HCT116 (cell line): ENCODE data around the gene MAPK7. TPM values are rescaled to one million over a fixed set of nuclear protein-coding genes. Genes with fewer than 3 reads are reported as not detected.

Experiments
- ATAC-seq: fragments of 200-7000 bp; cut with Tn5 transposase; 2 replicates; pipeline ENCODE4 v1.9.1; 2020; ENCODE audit warnings: mild to moderate bottlenecking, moderate library complexity
- BruUV-seq: library from RNA; stranded (reverse); fragments of 400-500 nt; replicated peaks from 2 replicates; lab custom pipeline; 2021; lab: Mats Ljungman, UMichigan
- CTCF ChIA-PET: fragments of 300-600 bp; sonication (Branson Sonifier 250); formaldehyde crosslinking; loops from one replicate; lab custom pipeline; 2021; ENCODE audit warnings: antibody characterized with exemption; lab: Charles Lee
- POLR2A ChIA-PET: fragments of 300-600, 350-600 bp; sonication (Branson Sonifier 250); formaldehyde crosslinking; loops from one replicate; lab custom pipeline; 2021; ENCODE audit warnings: antibody characterized with exemption; lab: Charles Lee
- RAD21 ChIA-PET, 2 experiments: fragments of 300-600 bp; sonication (Branson Sonifier 250); formaldehyde crosslinking; loops; one replicate each; lab custom pipeline; 2023; ENCODE audit warnings: low total read pairs in 2 of 2; ENCODE audit not compliant: uncharacterized antibody in 2 of 2, unreplicated experiment in 2 of 2, low non-redundant PET in 1 of 2; lab: Charles Lee
- DNase-seq: peaks from one replicate; pipeline ENCODE4 v3.0.0-alpha.2; 2010; ENCODE audit warnings: low read depth, low spot score
- H2AFZ ChIP-seq: fragments of 200-600 bp; shearing (Covaris generic), sonication (generic); 2 replicates; pipeline ENCODE4 v1.6.1; 2017; ENCODE audit warnings: low read depth, mixed run types, mixed read lengths, antibody characterized with exemption, low read length; ENCODE audit not compliant: poor library complexity, severe bottlenecking
- H3K27ac ChIP-seq: 2 replicates; pipeline ENCODE4 v1.5.1; 2012; ENCODE audit warnings: low read depth, low read length
- H3K27me3 ChIP-seq: fragments of 200-600 bp; sonication (generic); 2 replicates; pipeline ENCODE4 v1.6.1; 2016; ENCODE audit warnings: mixed run types, low read length, mixed read lengths; ENCODE audit not compliant: insufficient read depth
- H3K36me3 ChIP-seq, 2 experiments: fragments of 200-500 bp in 1 of 2; fragments of 200-600 bp in 1 of 2; sonication (Bioruptor generic) in 1 of 2; sonication (generic) in 1 of 2; 2 replicates each; pipeline versions ENCODE4 v1.5.1 to v1.6.1; 2014 to 2016; ENCODE audit warnings: low read length in 2 of 2, inconsistent platforms in 1 of 2, mixed read lengths in 1 of 2, mixed run types in 1 of 2; ENCODE audit not compliant: insufficient read depth in 2 of 2, control insufficient read depth in 1 of 2
- H3K4me1 ChIP-seq, 2 experiments: fragments of 200-600 bp in 1 of 2; sonication (generic) in 1 of 2; 2 replicates each; pipeline versions ENCODE4 v1.5.1 to v1.6.1; 2012 to 2017; ENCODE audit warnings: low read length in 2 of 2, inconsistent platforms in 1 of 2, mild to moderate bottlenecking in 1 of 2, mixed read lengths in 1 of 2, mixed run types in 1 of 2, moderate library complexity in 1 of 2; ENCODE audit not compliant: insufficient read depth in 2 of 2, control insufficient read depth in 1 of 2
- H3K4me2 ChIP-seq: fragments of 200-600 bp; sonication (generic); 2 replicates; pipeline ENCODE4 v1.6.1; 2017; ENCODE audit warnings: mixed run types, low read length, mixed read lengths
- H3K4me3 ChIP-seq, 2 experiments: fragments of 200-600 bp in 1 of 2; sonication (generic) in 1 of 2; replicated peaks in 1 of 2; 2 replicates each; pipeline ENCODE4 v1.5.1; 2011 to 2016; ENCODE audit warnings: low read length in 2 of 2, control low read depth in 1 of 2, low read depth in 1 of 2, mild to moderate bottlenecking in 1 of 2, mixed read lengths in 1 of 2, mixed run types in 1 of 2
- H3K79me2 ChIP-seq: fragments of 200-600 bp; sonication (generic); 2 replicates; pipeline ENCODE4 v1.6.1; 2017; ENCODE audit warnings: mild to moderate bottlenecking, mixed run types, low read length, moderate library complexity, mixed read lengths; ENCODE audit not compliant: insufficient read depth
- H3K9ac ChIP-seq: fragments of 200-600 bp; sonication (generic); 2 replicates; pipeline ENCODE4 v1.6.1; 2016; ENCODE audit warnings: low read length, mixed read lengths
- H3K9me2 ChIP-seq: fragments of 200-600 bp; sonication (generic), shearing (Covaris generic); 2 replicates; pipeline ENCODE4 v1.6.1; 2017; ENCODE audit warnings: mixed run types, mild to moderate bottlenecking, moderate library complexity; ENCODE audit not compliant: insufficient read depth
- H3K9me3 ChIP-seq, 2 experiments: fragments of 200-500 bp in 1 of 2; fragments of 200-600 bp in 1 of 2; sonication (Bioruptor generic) in 1 of 2; sonication (generic) in 1 of 2; 2 replicates each; pipeline ENCODE4 v1.6.1; 2014 to 2017; ENCODE audit warnings: low read length in 2 of 2, mixed read lengths in 2 of 2, inconsistent platforms in 1 of 2, low read depth in 1 of 2, mild to moderate bottlenecking in 1 of 2, mixed run types in 1 of 2, moderate library complexity in 1 of 2; ENCODE audit not compliant: control insufficient read depth in 1 of 2, insufficient read depth in 1 of 2
- H4K20me1 ChIP-seq: fragments of 200-600 bp; sonication (generic), shearing (Covaris generic); 2 replicates; pipeline ENCODE4 v1.6.1; 2017; ENCODE audit warnings: mixed run types, mild to moderate bottlenecking, moderate library complexity; ENCODE audit not compliant: insufficient read depth
- CBX3 ChIP-seq: IDR thresholded peaks from 2 replicates; pipeline ENCODE4 v1.6.1; 2012; ENCODE audit warnings: low read depth
- CEBPB ChIP-seq: IDR thresholded peaks from 2 replicates; pipeline ENCODE4 v1.6.1; 2012; ENCODE audit warnings: low read depth
- EGR1 ChIP-seq: IDR thresholded peaks from 2 replicates; pipeline ENCODE4 v1.6.1; 2012; ENCODE audit warnings: low read depth
- ELF1 ChIP-seq: IDR thresholded peaks from 2 replicates; pipeline ENCODE4 v1.6.1; 2012; ENCODE audit warnings: low read depth, borderline replicate concordance
- EZH2 ChIP-seq: fragments of 200-600 bp; sonication (generic); IDR thresholded peaks from 2 replicates; pipeline ENCODE4 v1.6.1; 2017; ENCODE audit warnings: antibody characterized with exemption, mixed run types
- FOSL1 ChIP-seq: IDR thresholded peaks from 2 replicates; pipeline ENCODE4 v1.6.1; 2012; ENCODE audit warnings: low read depth
- JUND ChIP-seq: IDR thresholded peaks from 2 replicates; pipeline ENCODE4 v1.6.1; 2012
- POLR2A ChIP-seq: IDR thresholded peaks from 2 replicates; pipeline ENCODE4 v1.7.0; 2011; ENCODE audit warnings: borderline replicate concordance; ENCODE audit not compliant: insufficient read depth, insufficient read length; ENCODE audit errors: extremely low read depth
- POLR2AphosphoS5 ChIP-seq: IDR thresholded peaks from 2 replicates; pipeline ENCODE4 v1.6.1; 2011; ENCODE audit warnings: mild to moderate bottlenecking, low read depth, low read length, moderate library complexity
- RAD21 ChIP-seq: IDR thresholded peaks from 2 replicates; pipeline ENCODE4 v1.6.1; 2012; ENCODE audit warnings: low read depth, mild to moderate bottlenecking
- YY1 ChIP-seq: IDR thresholded peaks from 2 replicates; pipeline ENCODE4 v1.6.1; 2011; ENCODE audit warnings: low read length, low read depth, moderate library complexity, mild to moderate bottlenecking; ENCODE audit not compliant: insufficient replicate concordance; ENCODE audit errors: extremely low read depth
- ZBTB33 ChIP-seq: IDR thresholded peaks from 2 replicates; pipeline ENCODE4 v1.6.1; 2011; ENCODE audit warnings: mild to moderate bottlenecking, low read length, moderate library complexity; ENCODE audit not compliant: insufficient replicate concordance; ENCODE audit errors: extremely low read depth
- ZFX ChIP-seq: fragments of 450-650 bp; IDR thresholded peaks from 2 replicates; pipeline ENCODE4 v1.6.1; 2017
- ZNF274 ChIP-seq: fragments of 200-500 bp; sonication (Bioruptor generic); IDR thresholded peaks from 2 replicates; pipeline ENCODE4 v1.6.1; 2014; ENCODE audit warnings: mild to moderate bottlenecking, low read depth, low read length, inconsistent platforms
- intact Hi-C: fragments of 100-400 bp; cut with micrococcal nuclease; formaldehyde crosslinking; loops from 2 replicates; pipeline ENCODE4 v1.10.0; 2022
- total RNA-seq: library from RNA; stranded (reverse); gene quantifications from one replicate; pipeline ENCODE4 v1.2.1, GENCODE V29; 2021; ENCODE audit not compliant: unreplicated experiment

MAPK7 gene
- total RNA-seq, 1 experiment from 2014 or later = 15.3 TPM

GRCh38 chr17:19414396-19415280 lies 36.3 kb downstream of the MAPK7 start:
- H2AFZ ChIP-seq = no peak overlapping the region
- no peaks in the 10 kb centered on the region for H3K9me2 ChIP-seq
- intact Hi-C loops = no loop called here
- no peak for DNase-seq
- TF ChIP-seq ZBTB33 = no peak
- TF ChIP-seq EGR1 = no peak
- TF ChIP-seq CBX3 = no peak
- TF ChIP-seq RAD21 = no peak
- no peak for TF ChIP-seq JUND
- no peak for TF ChIP-seq FOSL1
- no peak for TF ChIP-seq ZNF274
- TF ChIP-seq POLR2AphosphoS5 = no peak
- TF ChIP-seq ZFX = no peak
- TF ChIP-seq EZH2 = no peak
- no peak for TF ChIP-seq YY1
- TF ChIP-seq CEBPB = no peak
- no peak for TF ChIP-seq ELF1
- no peak for TF ChIP-seq POLR2A
- H3K4me3 ChIP-seq = no peak overlapping the region
- ChIA-PET POLR2A (interaction anchor here (0.9 kb wide), 1 partner anchor 37 kb away, joined by 3 read pairs; the partner anchor contains the start of gene MAPK7), RAD21 (no interaction called here), CTCF (no interaction called here)
- H3K27ac ChIP-seq = no peak overlapping the region
- no peaks in the 10 kb centered on the region for H3K27me3 ChIP-seq
- H3K36me3 ChIP-seq = no peaks in the 10 kb centered on the region
- ATAC-seq = no peak
- no TSS peak for BruUV-seq
- no peak overlapping the region for H3K9ac ChIP-seq
- H3K4me1 ChIP-seq = peaks cover 6 to 18% of the 10 kb centered on the region in 2 experiments; a peak in 3 of 4 replicates
- no peak overlapping the region for H3K4me2 ChIP-seq
- no peaks in the 10 kb centered on the region for H3K79me2 ChIP-seq
- H4K20me1 ChIP-seq = no peaks in the 10 kb centered on the region
- no peaks in the 10 kb centered on the region for H3K9me3 ChIP-seq
